ENCODE results near the gene MACROD2. TPM values are rescaled to one million over a fixed set of nuclear protein-coding genes. Genes with fewer than 3 reads are reported as not detected.

MACROD2 gene
- total RNA-seq, 1 donor from 2014 or later = 2.4 TPM

- Histone ChIP-seq H3K79me2 (ENCODE audit: insufficient read depth, low read length) (no peaks in the 10 kb centered on the region), H3K9ac (ENCODE audit: low read length) (no peak overlapping the region), H3K4me2 (ENCODE audit: low read length) (no peak overlapping the region), H2AFZ (ENCODE audit: low read depth, low read length) (no peak overlapping the region), H4K20me1 (ENCODE audit: insufficient read depth, low read length) (no peaks in the 10 kb centered on the region), H3K27ac (ENCODE audit: low read depth, low read length) (no peak overlapping the region), H3K4me1 (ENCODE audit: insufficient read depth, low read length) (no peaks in the 10 kb centered on the region), H3K9me3 (ENCODE audit: insufficient read depth, low read depth, low read length) (no peaks in the 10 kb centered on the region), H3K36me3 (ENCODE audit: insufficient read depth, low read length) (no peaks in the 10 kb centered on the region), H3K4me3 (ENCODE audit: insufficient read depth, low read depth, low read length) (no peak overlapping the region), H3K27me3 (ENCODE audit: insufficient read depth, low read length) (no peaks in the 10 kb centered on the region)
- Mint-ChIP-seq H3K4me1 (ENCODE audit: low read depth, unreplicated experiment) (no peaks in the 10 kb centered on the region), H3K36me3 (ENCODE audit: low read depth, unreplicated experiment) (no peaks in the 10 kb centered on the region), H3K27me3 (ENCODE audit: low read depth, unreplicated experiment) (no peaks in the 10 kb centered on the region), H3K27ac (ENCODE audit: unreplicated experiment) (no peak overlapping the region), H3K9me3 (ENCODE audit: unreplicated experiment) (no peaks in the 10 kb centered on the region), H3K4me3 (ENCODE audit: unreplicated experiment) (no peak overlapping the region)
- DNase-seq (ENCODE audit: low read depth) (no peak), FAIRE-seq (no peak)
- TF ChIP-seq EZH2 (IDR thresholded peaks at IDR 0.05; ENCODE audit: insufficient read depth, low read length) (no peak), CTCF (IDR thresholded peaks at IDR 0.05; ENCODE audit: insufficient read depth, low read depth, low read length) (no peak)
Measured at GRCh38 chr20:14093652-14094051, 98.3 kb downstream of the MACROD2 start.

GRCh38 chr20:14098261-14098660 lies 102.9 kb downstream of the MACROD2 start:
- Mint-ChIP-seq H3K4me1 (ENCODE audit: low read depth, unreplicated experiment) (no peaks in the 10 kb centered on the region), H3K36me3 (ENCODE audit: low read depth, unreplicated experiment) (no peaks in the 10 kb centered on the region), H3K4me3 (ENCODE audit: unreplicated experiment) (no peak overlapping the region), H3K27ac (ENCODE audit: unreplicated experiment) (no peak overlapping the region), H3K9me3 (ENCODE audit: unreplicated experiment) (no peaks in the 10 kb centered on the region), H3K27me3 (ENCODE audit: low read depth, unreplicated experiment) (no peaks in the 10 kb centered on the region)
- Histone ChIP-seq H3K79me2 (ENCODE audit: insufficient read depth, low read length) (no peaks in the 10 kb centered on the region), H3K9me3 (ENCODE audit: insufficient read depth, low read depth, low read length) (no peaks in the 10 kb centered on the region), H3K27me3 (ENCODE audit: insufficient read depth, low read length) (no peaks in the 10 kb centered on the region), H4K20me1 (ENCODE audit: insufficient read depth, low read length) (no peaks in the 10 kb centered on the region), H3K4me1 (ENCODE audit: insufficient read depth, low read length) (no peaks in the 10 kb centered on the region), H3K27ac (ENCODE audit: low read depth, low read length) (no peak overlapping the region), H3K4me2 (ENCODE audit: low read length) (no peak overlapping the region), H2AFZ (ENCODE audit: low read depth, low read length) (no peak overlapping the region), H3K9ac (ENCODE audit: low read length) (no peak overlapping the region), H3K36me3 (ENCODE audit: insufficient read depth, low read length) (no peaks in the 10 kb centered on the region), H3K4me3 (ENCODE audit: insufficient read depth, low read depth, low read length) (no peak overlapping the region)
- DNase-seq (ENCODE audit: low read depth) (no peak), FAIRE-seq (no peak)
- TF ChIP-seq EZH2 (IDR thresholded peaks at IDR 0.05; ENCODE audit: insufficient read depth, low read length) (no peak), CTCF (IDR thresholded peaks at IDR 0.05; ENCODE audit: insufficient read depth, low read depth, low read length) (no peak)

GRCh38 chr20:14113416-14113815 lies 118.1 kb downstream of the MACROD2 start:
- H2AFZ ChIP-seq (ENCODE audit: low read depth, low read length) = no peak overlapping the region
- no peak overlapping the region for H3K27ac Mint-ChIP-seq (ENCODE audit: unreplicated experiment)
- H3K79me2 ChIP-seq (ENCODE audit: insufficient read depth, low read length) = no peaks in the 10 kb centered on the region
- H3K36me3 ChIP-seq (ENCODE audit: insufficient read depth, low read length) = no peaks in the 10 kb centered on the region
- H3K27ac ChIP-seq (ENCODE audit: low read depth, low read length) = no peak overlapping the region
- H4K20me1 ChIP-seq (ENCODE audit: insufficient read depth, low read length) = no peaks in the 10 kb centered on the region
- no peak for TF ChIP-seq CTCF (IDR thresholded peaks at IDR 0.05; ENCODE audit: insufficient read depth, low read depth, low read length)
- no peak for TF ChIP-seq EZH2 (IDR thresholded peaks at IDR 0.05; ENCODE audit: insufficient read depth, low read length)
- no peaks in the 10 kb centered on the region for H3K27me3 Mint-ChIP-seq (ENCODE audit: low read depth, unreplicated experiment)
- no peak overlapping the region for H3K4me3 Mint-ChIP-seq (ENCODE audit: unreplicated experiment)
- H3K9ac ChIP-seq (ENCODE audit: low read length) = no peak overlapping the region
- peaks cover 2% of the 10 kb centered on the region for H3K9me3 Mint-ChIP-seq (ENCODE audit: unreplicated experiment)
- DNase-seq (ENCODE audit: low read depth) (no peak), FAIRE-seq (no peak)
- no peaks in the 10 kb centered on the region for H3K4me1 ChIP-seq (ENCODE audit: insufficient read depth, low read length)
- no peaks in the 10 kb centered on the region for H3K27me3 ChIP-seq (ENCODE audit: insufficient read depth, low read length)
- H3K4me3 ChIP-seq (ENCODE audit: insufficient read depth, low read depth, low read length) = no peak overlapping the region
- H3K4me2 ChIP-seq (ENCODE audit: low read length) = no peak overlapping the region
- no peaks in the 10 kb centered on the region for H3K9me3 ChIP-seq (ENCODE audit: insufficient read depth, low read depth, low read length)
- H3K36me3 Mint-ChIP-seq (ENCODE audit: low read depth, unreplicated experiment) = no peaks in the 10 kb centered on the region
- H3K4me1 Mint-ChIP-seq (ENCODE audit: low read depth, unreplicated experiment) = no peaks in the 10 kb centered on the region
